NB4 (cell line): ENCODE measurements around the gene TRPM1.

Experiments used
- DNase-seq: peaks from one replicate; pipeline ENCODE4 v3.0.0; 2010; ENCODE audit warnings: low read depth
- H3K4me3 ChIP-seq: one replicate; pipeline ENCODE4 v1.5.1; 2011; ENCODE audit warnings: mild to moderate bottlenecking, low read depth, low read length, moderate library complexity
- CTCF ChIP-seq: IDR thresholded peaks from one replicate; pipeline ENCODE4 v1.5.1; 2012; ENCODE audit warnings: low read depth, low read length
- MAX ChIP-seq: IDR thresholded peaks from 2 replicates; pipeline ENCODE4 v1.6.1; 2011; ENCODE audit warnings: low read depth, low read length
- MYC ChIP-seq: IDR thresholded peaks from 2 replicates; pipeline ENCODE4 v1.6.1; 2011; ENCODE audit warnings: low read depth, low read length
- POLR2A ChIP-seq: IDR thresholded peaks from 2 replicates; pipeline ENCODE4 v1.6.1; 2011; ENCODE audit warnings: mild to moderate bottlenecking; ENCODE audit not compliant: insufficient read length; ENCODE audit errors: extremely low read depth

Gene TRPM1

GRCh38 chr15:31108836-31109235 is 7.3 kb upstream of the TRPM1 start:
- no peak overlapping the region for H3K4me3 ChIP-seq
- no peak for TF ChIP-seq POLR2A
- no peak for TF ChIP-seq MYC
- TF ChIP-seq CTCF = no peak
- no peak for TF ChIP-seq MAX
- DNase-seq = no peak

GRCh38 chr15:31106495-31107300 is 5.2 kb upstream of the TRPM1 start:
- TF ChIP-seq MYC (peak; percentile 31; the same call in 1 of the 2 replicates), POLR2A (no peak), CTCF (no peak), MAX (peak; percentile 16; the same call in 1 of the 2 replicates)
- DNase-seq = peak; percentile 88
- no peak overlapping the region for H3K4me3 ChIP-seq

- TF ChIP-seq POLR2A = no peak
- no peak for TF ChIP-seq CTCF
- TF ChIP-seq MYC = no peak
- TF ChIP-seq MAX = no peak
- no peak for DNase-seq
- H3K4me3 ChIP-seq = no peak overlapping the region
Observed at GRCh38 chr15:31104003-31104402, 2.5 kb upstream of the TRPM1 start.

- TF ChIP-seq CTCF (no peak), POLR2A (no peak), MAX (no peak), MYC (no peak)
- DNase-seq = no peak
- H3K4me3 ChIP-seq = no peak overlapping the region
Observed at GRCh38 chr15:31102374-31103342, 1.1 kb upstream of the TRPM1 start.

GRCh38 chr15:31102039-31102321 is 455 bp upstream of the TRPM1 start:
- TF ChIP-seq POLR2A = no peak
- TF ChIP-seq MAX = no peak
- no peak for TF ChIP-seq CTCF
- TF ChIP-seq MYC = no peak
- no peak overlapping the region for H3K4me3 ChIP-seq
- DNase-seq = no peak
